Activated CD4-positive, alpha-beta T cell treated with anti-CD3 and anti-CD28 coated beads, Interleukin-2, Interleukin-4, amounts not matched to agents 100 ng/mL and 50 ng/mL, durations not matched to agents 16 hours and 8 hours (primary cell): ENCODE measurements around the gene SYTL4.
"Not testable (repeated sequence)": the region's sequence is repeated elsewhere in the genome, so short reads cannot be mapped to it uniquely, and the experiment has no call there.

ENCODE experiments used
- DNase-seq: peaks from one replicate; pipeline ENCODE4 v3.0.0-alpha.2; 2020; ENCODE audit warnings: low spot score

The SYTL4 gene

DNA sequence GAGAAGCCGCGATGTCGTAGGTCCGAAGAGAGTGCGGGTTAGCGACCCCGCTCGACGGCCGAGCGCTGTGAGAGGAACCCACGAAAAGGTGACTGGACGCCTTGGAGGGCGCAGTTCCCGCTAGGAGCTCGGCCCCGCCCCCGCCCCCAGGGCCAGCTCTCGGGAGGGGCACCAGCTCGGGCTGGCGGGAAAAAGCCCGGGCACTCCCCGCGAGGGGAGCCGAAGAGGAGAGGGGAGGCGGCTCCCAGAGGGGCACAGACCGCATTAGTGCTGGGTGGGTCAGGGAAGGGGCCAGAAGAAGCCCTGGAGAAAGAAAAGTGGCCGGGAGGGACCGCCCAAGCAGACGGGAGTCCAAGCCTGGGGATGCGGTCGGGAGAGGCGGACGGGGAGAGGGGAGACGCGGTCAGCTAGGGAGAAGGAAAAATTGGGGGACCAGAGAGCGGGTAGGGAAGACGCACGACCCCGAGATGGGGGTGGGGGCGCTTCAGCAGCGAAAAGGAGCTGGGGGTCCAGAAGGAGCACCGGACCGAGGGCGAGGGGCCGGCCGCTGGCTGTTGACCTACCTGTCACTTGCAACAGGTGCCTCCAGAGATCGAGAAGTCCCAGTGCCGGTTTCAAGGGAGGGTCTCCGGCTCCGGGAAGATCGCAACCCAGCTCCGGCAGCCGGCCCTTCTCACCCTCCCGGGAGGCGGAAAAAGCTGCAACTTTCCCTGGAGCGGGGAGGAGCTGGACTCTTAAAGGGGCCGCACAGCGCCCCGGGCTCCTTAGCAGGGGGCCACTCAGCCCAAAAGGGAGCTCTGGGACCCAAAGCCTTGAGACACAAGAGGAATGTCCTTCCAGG is at the start of gene SYTL4:
Gene SYTL4, minus strand, starts transcription at position 681 of the 841 bp plus-strand sequence. CDS start 30,084 bp downstream, outside the sequence.
- DNase-seq = no peak

DNA sequence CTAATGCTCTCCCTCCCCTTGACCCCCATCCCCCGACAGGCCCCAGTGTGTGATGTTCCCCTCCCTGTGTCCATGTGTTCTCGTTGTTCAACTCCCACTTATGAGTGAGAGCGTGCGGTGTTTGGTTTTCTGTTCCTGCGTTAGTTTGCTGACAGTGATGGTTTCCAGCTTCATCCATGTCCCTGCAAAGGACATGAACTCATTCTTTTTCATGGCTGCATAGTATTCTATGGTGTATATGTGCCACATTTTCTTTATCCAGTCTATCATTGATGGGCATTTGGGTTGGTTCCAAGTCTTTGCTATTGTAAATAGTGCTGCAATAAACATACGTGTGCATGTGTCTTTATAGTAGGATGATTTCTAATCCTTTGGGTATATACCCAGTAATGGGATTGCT is 37.5 kb upstream of the SYTL4 start:
- DNase-seq = not testable (repeated sequence)

DNA sequence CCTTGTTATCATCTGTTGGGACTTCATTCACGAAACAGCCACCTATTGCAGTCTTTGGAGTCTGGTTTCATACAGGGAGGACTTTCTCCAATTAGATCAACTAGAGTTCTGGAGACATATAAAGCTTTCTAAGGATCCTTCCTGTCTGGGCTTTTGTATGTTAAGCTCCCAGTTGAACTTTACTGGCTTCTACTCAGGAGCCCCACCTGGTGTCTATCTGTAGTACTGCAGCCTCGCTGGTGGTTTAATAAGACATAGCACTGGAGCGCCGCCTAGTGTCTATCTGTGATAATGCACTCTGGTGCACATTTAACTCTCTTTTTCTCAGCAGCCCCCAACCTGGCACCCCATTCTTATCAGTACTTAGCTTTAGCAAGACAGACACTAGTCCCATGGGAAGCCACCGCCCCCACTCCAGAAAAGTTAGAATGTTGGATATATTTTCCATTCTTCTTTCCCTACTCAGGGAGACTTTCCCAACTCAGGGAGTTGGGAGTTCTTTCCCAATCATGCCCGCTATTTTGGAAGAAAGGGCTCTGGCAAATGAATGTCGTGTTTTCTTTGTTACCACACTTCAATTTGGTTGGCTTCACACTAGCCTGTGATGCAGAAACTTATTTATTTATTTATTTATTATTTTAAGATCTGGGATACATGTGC is 36.9 kb upstream of the SYTL4 start:
- peak; percentile 89 for DNase-seq

DNA sequence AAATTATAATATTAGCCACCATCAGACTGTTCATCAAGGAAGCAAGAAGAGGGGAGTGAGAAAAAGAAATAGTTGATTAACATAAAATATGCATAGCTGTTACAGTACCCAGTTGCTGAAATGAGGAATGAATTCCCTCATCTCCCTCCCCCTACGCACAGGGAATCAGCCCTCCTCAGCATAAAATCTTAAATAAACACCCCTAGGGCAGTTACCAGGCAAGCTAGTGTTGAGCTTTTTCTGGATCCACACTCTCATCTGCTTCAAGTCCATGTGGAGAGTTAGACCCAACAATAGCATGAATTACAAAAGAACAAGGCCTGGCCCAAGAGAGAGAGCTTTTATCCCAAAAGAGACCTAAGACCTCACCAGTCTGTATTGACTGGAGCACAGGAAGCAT is 19.0 kb upstream of the SYTL4 start:
- DNase-seq = no peak

DNA sequence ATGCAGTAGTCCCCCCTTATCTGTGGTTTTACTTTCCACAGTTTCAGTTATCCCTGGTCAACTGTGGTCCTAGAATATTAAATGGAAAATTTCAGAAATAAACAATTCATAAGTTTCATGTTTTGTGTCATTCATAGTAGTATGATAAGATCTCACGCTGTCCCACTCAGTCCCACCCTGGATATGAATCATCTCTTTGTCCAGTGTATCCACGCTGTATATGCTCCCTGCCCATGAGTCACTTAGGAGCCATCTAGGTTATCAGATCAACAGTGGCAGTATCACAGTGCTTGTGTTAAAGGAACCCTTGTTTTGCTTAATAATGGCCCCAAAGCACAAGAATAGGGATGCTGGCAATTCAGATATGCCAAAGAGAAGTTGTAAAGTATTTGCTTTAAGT is 16.2 kb upstream of the SYTL4 start:
- DNase-seq = no peak

DNA sequence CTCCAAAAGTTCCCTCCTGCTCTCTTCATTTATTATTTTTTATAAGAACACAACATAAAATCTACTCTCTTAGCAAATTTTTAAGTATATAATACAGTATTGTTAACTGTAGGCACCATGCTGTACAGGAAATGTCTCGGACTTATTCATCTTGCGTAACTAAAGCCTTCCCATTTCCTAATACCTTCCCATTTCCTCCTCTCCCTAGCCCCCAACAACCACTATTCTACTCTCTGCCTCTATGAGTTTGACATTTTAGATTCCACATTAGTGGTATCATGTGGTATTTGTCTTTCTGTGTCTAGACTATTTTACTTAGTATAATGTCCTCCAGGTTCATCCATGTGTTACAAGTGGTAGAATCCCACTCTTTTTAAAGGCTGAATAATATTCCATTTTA is 15.8 kb upstream of the SYTL4 start:
- no peak for DNase-seq

DNA sequence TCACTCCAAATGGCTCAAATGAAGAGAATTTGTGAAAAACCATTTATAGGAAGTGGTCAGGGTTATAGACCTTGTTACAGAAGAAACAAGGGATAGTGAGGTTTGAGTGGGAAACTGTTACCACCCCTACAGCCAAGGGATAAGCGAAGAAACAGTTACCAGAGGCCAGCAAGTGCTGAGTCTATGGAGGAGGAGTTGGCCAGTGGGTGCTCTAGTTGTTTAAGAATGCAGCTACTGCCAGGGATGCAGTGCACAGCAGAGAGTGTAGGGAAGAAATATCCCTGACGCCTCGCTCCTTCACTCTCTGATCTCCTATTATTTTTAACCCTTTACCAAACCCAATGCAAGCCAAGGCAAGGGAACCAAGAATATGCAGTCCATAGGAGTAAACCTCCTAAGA is 15.2 kb upstream of the SYTL4 start:
- no peak for DNase-seq

DNA sequence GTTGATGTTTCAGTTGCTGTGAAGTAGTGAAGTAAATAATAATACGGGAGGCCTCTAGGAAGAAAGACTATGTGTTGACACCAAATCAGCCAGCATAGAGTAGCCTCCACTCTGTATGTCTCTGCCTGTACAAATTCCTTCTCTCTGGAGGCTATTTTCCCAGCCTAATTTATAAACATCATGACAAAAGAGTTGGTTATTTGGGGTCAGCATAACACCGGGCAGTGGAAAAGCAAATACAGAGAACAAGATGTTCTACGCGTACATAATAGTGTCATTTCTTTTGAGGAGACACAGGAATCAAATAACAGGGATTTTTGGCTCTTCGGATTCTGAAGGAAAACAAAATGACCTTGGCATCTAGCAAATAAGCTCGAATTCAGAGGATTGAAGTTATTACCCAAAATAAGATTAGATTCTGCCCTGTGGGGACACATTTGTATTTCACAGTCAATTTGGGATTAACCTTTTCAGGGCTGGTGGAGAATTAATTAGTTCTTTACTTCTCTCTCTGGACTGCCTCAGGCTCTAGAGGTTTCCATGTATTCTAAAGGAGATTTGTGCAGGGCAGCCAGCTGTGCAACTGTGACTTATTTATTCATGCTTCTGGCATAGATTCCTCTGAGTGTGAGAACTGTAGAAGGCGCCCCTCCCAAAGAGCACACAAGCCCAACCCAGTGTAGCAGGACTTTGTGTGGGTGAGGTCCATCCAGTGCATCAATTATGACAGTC is 14.1 kb upstream of the SYTL4 start:
- no peak for DNase-seq

DNA sequence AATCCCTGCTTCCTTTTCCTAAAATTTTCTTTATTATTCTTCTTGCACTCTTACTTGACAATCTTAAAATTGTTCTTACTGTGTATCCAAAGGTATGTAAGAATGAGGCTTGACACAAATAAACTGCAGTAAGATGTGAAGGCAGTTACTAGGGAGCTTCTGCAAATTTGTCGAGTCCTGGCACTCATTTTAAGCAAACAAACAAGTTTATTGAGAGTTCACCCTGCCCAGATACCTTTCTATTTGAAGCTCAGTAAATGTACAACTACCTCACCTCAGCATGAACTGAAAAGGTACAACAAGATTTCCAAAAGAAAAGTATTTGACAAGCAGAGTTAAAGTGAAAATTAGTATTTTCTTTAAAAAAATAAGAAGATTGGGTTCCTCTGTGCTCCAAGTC is 13.3 kb upstream of the SYTL4 start:
- no peak for DNase-seq

DNA sequence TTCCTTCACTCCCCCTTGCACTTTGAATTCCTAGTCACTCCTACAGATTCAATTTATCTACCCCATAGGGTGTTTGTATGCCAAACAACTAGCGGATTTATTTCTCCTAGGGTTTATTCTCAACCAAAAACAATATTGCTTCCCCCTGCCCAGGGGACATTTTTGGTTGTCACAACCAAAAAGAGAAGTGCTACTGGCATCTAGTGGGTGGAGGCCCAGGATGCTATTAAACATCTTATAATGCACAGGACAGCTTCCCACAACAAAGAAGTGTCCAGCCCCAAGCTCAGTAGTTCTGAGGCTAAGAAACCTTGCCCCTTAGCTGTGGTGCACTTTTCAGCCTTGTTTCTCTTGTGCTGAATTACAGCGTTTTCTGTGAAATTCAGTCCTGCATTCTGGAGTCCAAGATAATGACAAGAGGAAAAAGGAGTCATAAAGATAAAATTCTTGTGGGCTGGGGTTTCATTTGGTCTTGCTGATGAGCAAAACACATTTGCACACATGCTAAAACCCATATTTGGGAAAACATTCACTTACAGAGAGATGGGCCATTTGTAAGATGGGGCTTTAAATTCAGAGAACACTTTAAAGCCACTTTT is 11.2 kb upstream of the SYTL4 start:
- no peak for DNase-seq

DNA sequence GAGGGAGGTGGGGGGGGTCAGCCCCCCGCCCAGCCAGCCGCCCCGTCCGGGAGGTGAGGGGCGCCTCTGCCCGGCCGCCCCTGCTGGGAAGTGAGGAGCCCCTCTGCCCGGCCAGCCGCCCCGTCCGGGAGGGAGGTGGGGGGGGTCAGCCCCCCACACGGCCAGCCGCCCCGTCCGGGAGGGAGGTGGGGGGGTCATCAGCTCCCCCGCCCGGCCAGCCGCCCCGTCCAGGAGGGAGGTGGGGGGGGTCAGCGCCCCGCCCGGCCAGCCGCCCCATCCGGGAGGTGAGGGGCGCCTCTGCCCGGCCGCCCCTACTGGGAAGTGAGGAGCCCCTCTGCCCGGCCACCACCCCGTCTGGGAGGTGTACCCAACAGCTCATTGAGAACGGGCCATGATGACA is 7.9 kb downstream of the SYTL4 start:
- DNase-seq = not testable (repeated sequence)

DNA sequence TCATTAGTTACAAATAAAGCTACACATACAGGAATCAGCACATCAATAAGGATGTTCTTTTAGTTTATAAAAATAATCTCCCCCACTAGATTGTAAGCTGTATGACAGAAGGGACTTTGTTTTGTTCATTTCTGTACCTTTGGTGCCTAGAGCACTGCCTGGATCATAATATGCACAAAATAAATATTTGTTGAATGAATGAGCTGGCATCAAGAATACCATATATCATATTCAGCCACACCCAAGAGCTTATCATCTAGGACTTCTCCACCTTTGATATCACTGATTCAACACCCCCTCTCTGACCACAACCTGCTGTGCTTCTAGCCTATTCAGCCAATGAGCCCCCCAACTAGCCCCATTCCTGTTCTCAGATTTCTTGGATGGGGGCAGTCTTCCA is 10.6 kb downstream of the SYTL4 start:
- no peak for DNase-seq

DNA sequence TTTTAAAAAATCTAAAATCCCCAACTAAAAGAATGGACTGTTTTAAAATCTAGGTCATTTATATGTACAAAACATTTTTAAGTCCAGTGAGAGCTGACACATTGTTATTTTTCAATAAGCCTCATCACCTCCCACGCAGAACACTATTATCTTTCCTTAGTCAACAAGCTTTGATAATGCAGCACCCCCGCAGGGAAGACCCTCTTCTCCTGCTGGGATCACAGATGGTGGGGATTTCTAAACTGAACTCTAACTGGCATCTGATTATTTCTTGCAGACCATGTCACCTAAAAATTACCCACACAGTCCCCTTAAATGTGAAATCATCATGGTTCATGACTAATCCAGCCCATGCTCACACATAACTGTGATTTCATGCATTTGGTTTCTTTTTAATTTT is 11.6 kb downstream of the SYTL4 start:
- DNase-seq = no peak

DNA sequence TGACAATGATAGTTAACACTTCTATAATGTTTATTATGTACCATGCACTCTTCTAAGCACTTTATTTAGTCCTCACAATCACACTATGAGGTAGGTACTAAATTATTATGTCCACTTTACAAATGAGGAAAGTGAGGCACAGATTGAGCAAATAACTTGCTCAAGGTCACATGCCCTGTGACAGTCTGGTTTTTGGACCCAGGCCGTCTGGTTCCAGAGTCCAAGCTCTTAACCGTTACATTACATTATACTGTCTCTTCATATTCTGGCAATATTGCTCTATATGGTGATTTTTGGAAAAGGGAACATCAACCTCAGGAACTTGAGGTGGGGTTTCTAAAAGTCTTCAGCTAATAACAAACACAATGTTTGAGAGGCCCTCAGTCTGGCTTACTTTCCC is 12.8 kb downstream of the SYTL4 start:
- no peak for DNase-seq

DNA sequence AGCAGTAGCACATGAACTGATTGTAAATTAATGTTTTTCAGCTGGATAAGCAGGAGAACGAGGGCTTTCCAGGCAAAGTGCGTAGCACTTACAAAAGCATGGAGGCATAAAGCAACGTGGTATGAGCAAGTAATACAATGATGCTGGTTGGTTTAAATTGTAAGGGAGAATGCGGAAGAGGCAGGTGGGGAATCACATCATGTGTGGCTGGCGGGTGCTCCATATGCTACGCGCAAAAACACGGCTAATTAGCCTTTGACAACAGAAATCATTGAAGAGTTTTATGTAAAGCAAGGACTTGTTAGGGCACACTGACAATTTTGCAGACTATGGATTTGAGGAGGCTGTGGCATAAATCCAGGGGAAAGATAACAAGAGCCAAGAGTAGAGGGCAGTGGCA is 14.6 kb downstream of the SYTL4 start:
- no peak for DNase-seq

DNA sequence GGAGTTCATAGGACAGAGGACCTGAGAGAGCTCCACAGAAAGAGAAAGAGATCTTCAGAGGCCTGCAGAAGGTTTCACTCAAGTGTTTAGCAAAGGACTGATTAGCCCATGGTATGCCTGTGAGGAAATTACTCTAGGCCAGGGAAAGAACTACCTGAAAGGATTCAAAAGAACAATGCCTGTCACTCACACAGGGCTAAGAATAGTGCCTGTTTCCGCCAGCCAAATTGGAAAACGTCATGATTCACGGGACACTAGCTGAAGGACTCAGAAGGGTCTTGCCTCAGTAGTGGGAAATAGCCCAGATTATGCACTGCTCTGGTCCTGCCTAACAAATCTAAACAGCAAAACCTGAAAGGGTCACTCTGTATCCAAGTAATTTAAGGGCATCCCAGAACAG is 21.1 kb downstream of the SYTL4 start:
- DNase-seq = no peak

DNA sequence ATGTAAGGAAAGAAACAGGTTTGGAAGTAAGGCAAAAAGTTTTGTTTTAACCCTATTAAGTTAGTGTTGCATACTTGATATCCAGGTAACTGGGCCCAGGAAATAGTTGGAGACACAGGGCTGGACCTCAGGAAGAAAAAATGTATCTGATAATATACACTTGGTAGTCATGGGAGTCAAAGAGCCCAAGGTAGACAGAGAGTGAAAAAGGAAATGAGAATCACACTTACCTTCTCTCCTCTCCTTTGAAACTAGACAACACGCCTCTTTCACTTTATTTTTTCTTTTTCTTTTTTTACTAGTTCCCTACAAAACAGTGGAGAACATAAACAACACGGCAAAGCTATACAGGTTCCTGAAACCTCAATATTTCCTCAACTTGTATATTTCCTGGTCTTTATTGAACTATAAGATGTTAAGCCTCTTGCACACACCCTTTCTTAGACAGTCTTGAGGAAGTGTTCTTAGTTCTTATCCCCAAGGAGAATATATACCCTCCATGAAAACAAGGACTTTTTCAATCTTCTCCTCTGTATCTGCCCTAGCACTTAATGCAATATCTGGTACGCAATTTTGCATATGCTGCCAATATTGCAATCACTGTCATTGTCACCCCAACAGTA is 27.2 kb downstream of the SYTL4 start:
- DNase-seq = no peak

DNA sequence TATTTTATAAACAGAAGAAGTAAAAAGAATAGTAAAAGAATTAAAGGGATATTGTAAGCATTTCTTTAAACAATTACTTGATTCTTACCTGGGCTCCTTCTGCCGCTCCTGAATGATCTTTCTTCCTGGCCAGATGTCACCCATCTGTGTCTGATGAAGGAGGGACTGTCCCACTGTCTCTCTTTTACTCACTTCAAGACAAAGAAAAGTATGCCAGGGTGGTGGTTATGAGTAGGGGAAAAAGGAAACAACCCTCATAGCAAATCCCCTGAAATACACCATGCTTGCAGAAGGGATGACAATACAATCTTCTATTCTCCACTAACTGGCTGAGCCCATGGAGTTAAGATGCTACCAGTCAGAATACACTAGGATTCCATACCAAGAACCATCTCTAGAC is 31.1 kb downstream of the SYTL4 start:
- DNase-seq = no peak

DNA sequence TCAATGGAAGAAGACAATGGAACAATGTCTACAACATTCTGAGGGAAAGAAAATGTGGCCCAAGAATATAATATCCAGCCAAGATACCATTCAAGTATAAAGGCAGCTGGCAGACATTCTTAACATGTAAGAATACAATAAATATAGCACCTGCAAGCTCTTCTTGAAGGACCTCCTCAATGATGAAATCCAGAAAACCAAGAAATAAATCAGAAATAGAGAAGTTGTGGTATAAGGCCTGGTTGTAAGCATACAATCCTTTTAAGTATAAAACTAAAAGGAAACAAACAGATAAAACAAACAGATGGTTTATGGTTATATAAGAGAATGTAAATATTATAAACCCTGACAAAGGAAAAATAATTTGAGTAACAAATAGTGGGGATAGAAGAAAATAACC is 33.4 kb downstream of the SYTL4 start:
- DNase-seq = no peak

DNA sequence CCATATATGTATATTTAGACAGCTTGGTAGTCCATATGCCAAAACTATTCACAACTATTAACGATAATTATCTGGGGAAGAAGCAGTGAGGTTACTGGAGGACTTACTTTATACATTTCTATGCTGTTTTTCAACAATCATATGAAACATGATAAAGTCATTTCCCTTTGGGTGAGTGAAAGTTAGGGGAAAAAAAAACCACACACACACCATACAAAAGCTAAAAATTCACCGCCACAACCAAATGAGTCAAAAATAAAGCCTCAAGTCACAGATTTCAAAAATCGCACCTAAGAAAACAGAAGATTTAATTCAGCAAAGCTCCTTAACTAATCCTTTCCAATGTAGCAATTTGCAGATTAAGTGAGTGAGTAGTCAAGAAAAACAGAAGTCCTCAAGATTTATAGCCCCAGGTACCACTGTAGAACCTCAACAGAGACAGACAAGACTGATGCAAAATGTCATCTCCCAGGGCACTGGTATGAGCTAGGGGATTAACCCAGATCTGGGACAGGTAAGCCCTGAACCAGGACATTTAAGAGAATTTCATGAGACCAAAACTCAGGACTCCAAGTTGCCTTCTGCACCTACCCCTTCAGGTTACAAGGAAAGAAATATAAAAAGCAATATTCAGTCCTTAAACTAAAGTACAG is 35.1 kb downstream of the SYTL4 start:
- no peak for DNase-seq

DNA sequence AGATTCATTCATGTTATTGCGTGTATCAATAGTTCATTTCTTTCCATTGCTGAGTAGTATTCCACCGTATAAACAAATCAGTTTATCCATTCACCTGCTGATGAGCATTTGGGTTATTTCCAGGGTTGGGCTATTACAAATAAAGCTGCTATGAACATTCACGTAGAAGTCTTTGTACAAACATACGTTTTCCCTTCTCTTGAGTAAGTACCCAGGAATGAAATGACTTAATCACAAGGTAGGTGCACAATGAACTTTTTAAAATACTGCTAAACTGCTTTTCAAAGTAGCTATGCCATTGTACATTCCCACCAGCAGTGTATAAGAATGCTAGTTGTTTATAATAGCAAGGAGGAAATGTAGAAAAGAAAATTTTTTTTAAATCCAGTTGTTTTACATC is 35.9 kb downstream of the SYTL4 start:
- DNase-seq = no peak

DNA sequence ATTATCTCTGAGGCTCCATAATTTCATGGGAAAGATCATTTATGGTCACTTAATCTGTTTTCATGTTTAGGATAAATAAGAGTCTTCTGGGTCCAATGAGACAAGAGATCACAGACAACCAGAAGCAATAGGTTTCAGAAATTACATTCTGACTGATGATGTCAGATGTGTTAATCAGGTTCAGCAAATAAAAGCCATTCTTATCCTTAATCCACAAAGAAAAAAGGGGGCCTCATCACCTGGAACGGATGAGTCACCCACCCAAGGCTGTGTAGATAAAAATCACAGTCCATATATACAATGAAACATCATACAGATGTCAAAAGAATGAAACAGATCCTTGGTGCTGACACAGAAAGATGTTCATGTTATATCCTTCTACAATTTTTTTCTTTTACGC is 36.6 kb downstream of the SYTL4 start:
- DNase-seq = no peak
